ENCODE measurements around the gene FBLN2.

Gene FBLN2

GRCh38 chr3:13634615-13635014, 85.7 kb downstream of the FBLN2 start:
- H3K4me3 ChIP-seq (replicated peaks in 1 of 2; ENCODE audit: low read depth in 2 of 2, low read length in 2 of 2), result no peak overlapping the region
- DNase-seq (ENCODE audit: low read depth in 2 of 2), result no peak
- TF ChIP-seq CTCF (IDR thresholded peaks at IDR 0.05; ENCODE audit: low read depth, low read length), result no peak

GRCh38 chr3:13636186-13636585, 87.3 kb downstream of the FBLN2 start:
- H3K4me3 ChIP-seq (replicated peaks in 1 of 2; ENCODE audit: low read depth in 2 of 2, low read length in 2 of 2), result no peak overlapping the region
- TF ChIP-seq CTCF (IDR thresholded peaks at IDR 0.05; ENCODE audit: low read depth, low read length), result no peak
- DNase-seq (ENCODE audit: low read depth in 2 of 2), result no peak

GRCh38 chr3:13636874-13637273, 87.9 kb downstream of the FBLN2 start:
- H3K4me3 ChIP-seq (replicated peaks in 1 of 2; ENCODE audit: low read depth in 2 of 2, low read length in 2 of 2), result no peak overlapping the region
- TF ChIP-seq CTCF (IDR thresholded peaks at IDR 0.05; ENCODE audit: low read depth, low read length), result no peak
- DNase-seq (ENCODE audit: low read depth in 2 of 2), result no peak

GRCh38 chr3:13637311-13637891, 88.5 kb downstream of the FBLN2 start:
- TF ChIP-seq CTCF (IDR thresholded peaks at IDR 0.05; ENCODE audit: low read depth, low read length), result no peak
- DNase-seq (ENCODE audit: low read depth in 2 of 2), result no peak
- H3K4me3 ChIP-seq (replicated peaks in 1 of 2; ENCODE audit: low read depth in 2 of 2, low read length in 2 of 2), result no peak overlapping the region

- no peak for TF ChIP-seq CTCF (IDR thresholded peaks at IDR 0.05; ENCODE audit: low read depth, low read length)
- no peak for DNase-seq (ENCODE audit: low read depth in 2 of 2)
- no peak overlapping the region for H3K4me3 ChIP-seq (replicated peaks in 1 of 2; ENCODE audit: low read depth in 2 of 2, low read length in 2 of 2)
Observed at GRCh38 chr3:13637953-13638352, 89.0 kb downstream of the FBLN2 start.

- TF ChIP-seq CTCF (IDR thresholded peaks at IDR 0.05; ENCODE audit: low read depth, low read length), result no peak
- no peak overlapping the region for H3K4me3 ChIP-seq (replicated peaks in 1 of 2; ENCODE audit: low read depth in 2 of 2, low read length in 2 of 2)
- no peak for DNase-seq (ENCODE audit: low read depth in 2 of 2)
Observed at GRCh38 chr3:13638927-13639326, 90.0 kb downstream of the FBLN2 start.

- no peak for DNase-seq (ENCODE audit: low read depth in 2 of 2)
- no peak for TF ChIP-seq CTCF (IDR thresholded peaks at IDR 0.05; ENCODE audit: low read depth, low read length)
- H3K4me3 ChIP-seq (replicated peaks in 1 of 2; ENCODE audit: low read depth in 2 of 2, low read length in 2 of 2), result no peak overlapping the region
Observed at GRCh38 chr3:13642597-13642996, 93.7 kb downstream of the FBLN2 start.

Measured in cardiac fibroblast (primary cell).